Measurements from ENCODE around the gene PERM1. TPM values are rescaled to one million over a fixed set of nuclear protein-coding genes. Genes with fewer than 3 reads are reported as not detected.

PERM1 gene
- total and polyA plus RNA-seq, 2 of the 13 experiments (the other 11 are each of a cell fraction or from before 2014, with no cell fraction given) = 0.04 to 0.29 TPM

GRCh38 chr1:1000357-1001056, 18.6 kb upstream of the PERM1 start (continued):
- TF ChIP-seq ZBTB2 (CRISPR knock-in tag; IDR thresholded peaks at IDR 0.05; ENCODE audit: low read depth) (no peak; the same call in 1 of the 2 replicates), SALL1 (CRISPR knock-in tag; IDR thresholded peaks at IDR 0.05) (peak; percentile 65), TBX2 (CRISPR knock-in tag; IDR thresholded peaks at IDR 0.05; ENCODE audit: borderline replicate concordance) (peak; percentile 79), BATF2 (CRISPR knock-in tag; IDR thresholded peaks at IDR 0.05) (peak; percentile 60), ZNF550 (CRISPR knock-in tag; IDR thresholded peaks at IDR 0.05; ENCODE audit: borderline replicate concordance) (peak; percentile 52; the same call in 1 of the 2 replicates), GZF1 (CRISPR knock-in tag; IDR thresholded peaks at IDR 0.05) (0 out of 2 replicates have a peak, but pooled peaks have one; percentile 31), DZIP1 (CRISPR knock-in tag; IDR thresholded peaks at IDR 0.05) (peak; percentile 49; the same call in 1 of the 2 replicates), CREBL2 (CRISPR knock-in tag; IDR thresholded peaks at IDR 0.05; ENCODE audit: borderline replicate concordance) (no peak), ZNF7 (CRISPR knock-in tag; IDR thresholded peaks at IDR 0.05) (no peak), ATM (IDR thresholded peaks at IDR 0.05; ENCODE audit: borderline replicate concordance) (no peak), ZNF232 (CRISPR knock-in tag; IDR thresholded peaks at IDR 0.05; ENCODE audit: borderline replicate concordance) (peak; percentile 75; the same call in 1 of the 2 replicates), MLX (CRISPR knock-in tag; IDR thresholded peaks at IDR 0.05) (peak; percentile 40), CREM (IDR thresholded peaks at IDR 0.05) (peak; percentile 95), CREM (CRISPR knock-in tag; IDR thresholded peaks at IDR 0.05) (peak; percentile 88), ZSCAN21 (CRISPR knock-in tag; IDR thresholded peaks at IDR 0.05; ENCODE audit: borderline replicate concordance) (peak; percentile 84), ZSCAN29 (CRISPR knock-in tag; conservative IDR thresholded peaks at IDR 0.05) (no peak; the same call in none of the 2 replicates), ADNP (CRISPR knock-in tag; IDR thresholded peaks at IDR 0.05) (no peak), UBTF (CRISPR knock-in tag; IDR thresholded peaks at IDR 0.05) (peak; percentile 91; the same call in 1 of the 2 replicates), ZNF589 (CRISPR knock-in tag; conservative IDR thresholded peaks at IDR 0.05) (no peak; the same call in 1 of the 2 replicates), ZNF230 (CRISPR knock-in tag; IDR thresholded peaks at IDR 0.05) (peak; percentile 79), TCF12 (IDR thresholded peaks at IDR 0.05) (no peak), TCF12 (CRISPR knock-in tag; IDR thresholded peaks at IDR 0.05) (no peak; the same call in none of the 2 replicates)
